ENCODE measurements around the gene KLHL36.

GRCh38 chr16:84706856-84707255 lies 58.5 kb downstream of the KLHL36 start:
- TF ChIP-seq CTCF (IDR thresholded peaks at IDR 0.05; ENCODE audit: low read depth, low read length): no peak
- no peak for TF ChIP-seq POLR2A (IDR thresholded peaks at IDR 0.05; ENCODE audit: extremely low read depth, insufficient read length)

Data from NB4 (cell line).